Stimulated activated CD8-positive, alpha-beta memory T cell treated with anti-CD3 and anti-CD28 coated beads, Interleukin-12 subunit alpha, Interleukin-12 subunit beta, amount 100 ng/mL, for 4 hours (primary cell): ENCODE data around the gene HS3ST2.
"Not testable (repeated sequence)": the region's sequence is repeated elsewhere in the genome, so short reads cannot be mapped to it uniquely, and the experiment has no call there.

ENCODE experiments used
- DNase-seq: peaks from one replicate; pipeline ENCODE4 v3.0.0-alpha.2; 2020; ENCODE audit warnings: low read depth

The HS3ST2 gene

GRCh38 chr16:22878955-22879354 lies 65.0 kb downstream of the HS3ST2 start:
- no peak for DNase-seq

DNA sequence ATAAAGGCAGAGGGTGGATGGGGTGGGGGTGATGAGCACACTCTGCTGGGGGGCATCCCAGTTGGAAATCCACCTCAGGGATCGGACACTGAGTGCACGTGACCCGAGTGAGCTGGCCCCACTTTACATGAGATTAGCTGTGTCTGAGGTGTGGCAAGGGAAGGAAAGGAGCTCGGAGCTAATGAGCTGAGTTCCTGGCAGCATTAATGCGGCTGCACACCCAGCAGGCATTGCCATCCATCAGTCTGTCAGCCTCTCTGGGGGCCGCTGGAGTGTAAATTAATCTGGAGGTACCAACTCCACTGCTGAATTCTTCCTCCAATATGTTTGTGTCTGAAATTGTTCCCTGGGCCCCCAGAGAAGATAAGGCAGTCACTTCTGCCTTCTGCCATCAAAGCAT lies 65.5 kb downstream of the HS3ST2 start:
- no peak for DNase-seq

- no peak for DNase-seq
Observed at GRCh38 chr16:22882981-22883380, 69.0 kb downstream of the HS3ST2 start.

- DNase-seq = no peak
Observed at GRCh38 chr16:22885951-22886350, 72.0 kb downstream of the HS3ST2 start.

DNA sequence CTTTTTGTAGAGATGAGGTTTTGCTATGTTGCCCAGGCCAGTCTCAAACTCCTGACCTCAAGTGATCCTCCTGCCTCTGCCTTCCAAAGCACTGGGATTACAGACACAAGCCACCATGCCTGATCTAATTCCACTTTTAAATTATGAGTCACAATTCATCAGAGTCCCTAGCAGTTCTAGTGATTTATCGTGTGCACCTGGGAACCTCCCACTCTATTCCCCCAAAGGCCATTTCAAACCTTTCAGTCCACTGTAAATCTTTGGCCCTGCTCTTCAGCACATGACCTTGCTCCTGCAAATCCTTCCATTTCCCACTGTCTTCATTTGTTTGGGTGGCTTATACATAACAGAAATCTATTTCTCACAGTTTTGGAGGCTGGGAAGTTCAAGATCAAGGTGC lies 73.0 kb downstream of the HS3ST2 start:
- no peak for DNase-seq

- no peak for DNase-seq
Observed at GRCh38 chr16:22887445-22887844, 73.5 kb downstream of the HS3ST2 start.

- DNase-seq = no peak
Observed at GRCh38 chr16:22888791-22889190, 74.8 kb downstream of the HS3ST2 start.

DNA sequence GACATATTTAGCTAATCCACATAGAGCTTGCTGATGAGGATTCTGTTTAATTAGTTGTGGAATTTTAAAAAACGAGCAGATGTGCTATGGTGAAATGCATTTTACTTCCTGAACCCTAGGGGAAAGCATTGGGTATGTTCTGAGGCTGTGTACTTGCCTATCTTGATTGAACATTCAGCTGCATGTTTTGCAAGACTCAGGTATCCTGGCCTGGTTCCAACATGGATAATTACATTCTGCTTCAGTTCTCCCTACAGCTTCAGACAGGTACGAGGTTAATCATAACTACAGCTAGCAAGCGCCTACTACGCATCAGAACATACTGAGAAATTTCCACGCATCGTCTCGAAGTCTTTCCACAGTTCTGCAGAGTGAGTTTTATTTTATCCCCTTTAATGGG lies 77.0 kb downstream of the HS3ST2 start:
- DNase-seq = no peak

GRCh38 chr16:22897184-22897583 lies 83.2 kb downstream of the HS3ST2 start:
- DNase-seq = no peak

- no peak for DNase-seq
Observed at GRCh38 chr16:22898131-22898530, 84.2 kb downstream of the HS3ST2 start.

- no peak for DNase-seq
Observed at GRCh38 chr16:22898874-22899348, 84.9 kb downstream of the HS3ST2 start.

DNA sequence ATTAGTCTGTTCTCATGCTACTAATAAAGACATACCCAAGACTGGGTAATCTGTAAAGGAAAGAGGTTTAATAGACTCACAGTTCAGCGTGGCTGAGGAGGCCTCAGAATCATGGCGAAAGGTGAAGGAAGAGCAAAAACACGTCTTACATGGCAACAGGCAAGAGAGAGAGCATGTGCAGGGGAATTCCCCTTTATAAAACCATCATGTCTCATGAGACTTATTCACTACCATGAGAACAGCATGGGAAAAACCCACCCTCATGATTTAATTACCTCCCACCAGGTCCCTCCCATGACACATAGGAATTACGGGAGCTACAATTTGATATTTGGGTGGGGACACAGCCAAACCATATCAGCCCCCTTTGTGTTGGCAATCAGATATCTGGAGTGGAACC lies 85.6 kb downstream of the HS3ST2 start:
- DNase-seq = not testable (repeated sequence)

DNA sequence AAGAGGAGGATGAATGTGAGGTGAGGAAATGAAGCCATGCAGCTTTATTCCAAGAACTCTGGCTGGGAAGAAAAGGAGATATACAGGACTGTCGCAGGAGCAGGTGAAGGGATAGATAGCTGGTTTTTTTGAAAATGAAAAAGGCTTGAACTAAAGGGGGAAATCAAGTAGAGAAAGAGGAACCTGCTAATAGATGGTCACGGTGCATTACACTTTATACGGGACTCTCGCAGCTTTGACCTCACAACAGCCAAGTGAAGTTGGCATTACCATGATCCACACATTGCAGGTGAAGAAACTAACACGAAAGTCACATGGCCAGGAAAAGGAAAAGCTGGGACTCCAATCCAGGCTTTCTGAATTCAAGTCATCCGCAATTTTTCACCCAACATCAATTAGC lies 86.9 kb downstream of the HS3ST2 start:
- DNase-seq = no peak

DNA sequence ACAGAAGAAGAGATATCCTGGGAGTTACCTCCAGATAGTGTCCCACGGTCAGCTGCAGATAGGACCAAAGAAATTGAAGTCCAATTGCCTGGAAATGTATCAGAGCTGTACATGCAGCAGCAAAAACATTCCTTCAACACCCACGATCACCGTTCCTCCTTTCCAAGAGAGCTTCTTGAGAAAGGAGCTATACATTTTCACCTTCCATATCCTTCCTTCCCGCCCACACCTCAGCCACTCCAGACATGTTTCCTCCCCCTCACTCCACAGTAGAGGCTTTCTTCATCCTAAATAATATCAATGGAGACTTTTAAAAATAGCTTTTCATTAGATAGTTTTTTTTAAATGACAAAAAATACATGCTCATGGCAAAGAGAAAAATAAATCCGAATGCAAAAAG lies 87.6 kb downstream of the HS3ST2 start:
- no peak for DNase-seq

DNA sequence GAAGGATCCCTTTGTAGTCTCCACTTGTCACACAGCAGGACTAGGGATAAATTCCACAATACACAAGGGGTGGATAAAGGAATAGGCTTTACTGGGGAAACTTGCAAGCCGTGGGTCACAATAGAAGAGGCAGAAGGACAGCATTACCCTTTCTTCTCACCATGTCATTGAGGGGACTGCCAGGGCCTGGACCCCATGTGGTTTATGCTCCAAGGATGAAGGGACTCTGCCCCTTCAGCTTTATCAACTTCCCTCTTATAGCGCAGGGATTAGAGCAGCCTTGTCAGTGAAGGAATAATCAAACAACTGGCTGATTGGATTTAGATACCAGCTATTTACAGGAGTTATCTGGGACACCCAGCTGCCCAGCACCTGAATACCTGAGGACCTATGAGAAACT lies 89.8 kb downstream of the HS3ST2 start:
- DNase-seq = no peak

DNA sequence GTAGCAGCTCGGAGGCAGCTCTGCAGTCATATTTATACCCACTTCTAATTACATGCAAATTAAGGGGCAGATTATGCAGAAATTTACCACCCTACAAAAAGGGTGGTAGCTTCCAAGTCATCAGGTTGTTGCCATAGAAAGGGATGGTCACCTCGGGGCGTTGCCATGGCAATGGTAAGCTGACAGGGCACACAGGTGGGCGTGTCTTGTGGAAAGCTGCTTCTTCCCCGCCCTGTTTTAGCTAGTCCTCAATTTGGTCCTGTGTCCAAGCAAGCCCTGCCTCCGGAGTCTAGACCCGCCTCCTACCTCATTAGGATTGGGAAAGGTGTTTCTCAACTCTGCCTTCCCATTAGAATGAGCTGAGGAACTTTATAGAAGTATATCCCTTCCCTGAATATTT lies 98.7 kb downstream of the HS3ST2 start:
- no peak for DNase-seq

GRCh38 chr16:22915003-22915402 lies 101.0 kb downstream of the HS3ST2 start:
- DNase-seq = no peak

DNA sequence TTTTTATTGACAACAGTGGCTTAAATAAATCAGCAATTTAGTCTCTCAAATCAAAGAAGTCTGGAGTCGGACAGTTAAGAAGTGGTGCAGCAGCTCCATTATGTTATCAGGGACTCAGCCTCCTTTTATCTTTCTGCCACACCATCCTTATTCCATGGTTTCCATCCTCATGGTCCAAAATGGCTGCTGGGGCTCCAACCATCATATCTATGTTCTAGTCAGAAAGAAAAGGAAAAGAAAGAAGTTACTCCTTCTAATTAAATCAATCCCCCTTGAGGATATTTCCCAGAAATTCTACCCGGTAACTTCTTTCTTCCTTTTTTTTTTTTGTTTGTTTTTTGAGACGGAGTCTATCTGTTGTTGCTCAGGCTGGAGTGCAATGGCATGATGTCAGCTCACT lies 109.5 kb downstream of the HS3ST2 start:
- no peak for DNase-seq

- DNase-seq = no peak
Observed at GRCh38 chr16:22924492-22924891, 110.5 kb downstream of the HS3ST2 start.

GRCh38 chr16:22926105-22926751 lies 112.3 kb downstream of the HS3ST2 start:
- no peak for DNase-seq

- no peak for DNase-seq
Observed at GRCh38 chr16:22927306-22927705, 113.3 kb downstream of the HS3ST2 start.

DNA sequence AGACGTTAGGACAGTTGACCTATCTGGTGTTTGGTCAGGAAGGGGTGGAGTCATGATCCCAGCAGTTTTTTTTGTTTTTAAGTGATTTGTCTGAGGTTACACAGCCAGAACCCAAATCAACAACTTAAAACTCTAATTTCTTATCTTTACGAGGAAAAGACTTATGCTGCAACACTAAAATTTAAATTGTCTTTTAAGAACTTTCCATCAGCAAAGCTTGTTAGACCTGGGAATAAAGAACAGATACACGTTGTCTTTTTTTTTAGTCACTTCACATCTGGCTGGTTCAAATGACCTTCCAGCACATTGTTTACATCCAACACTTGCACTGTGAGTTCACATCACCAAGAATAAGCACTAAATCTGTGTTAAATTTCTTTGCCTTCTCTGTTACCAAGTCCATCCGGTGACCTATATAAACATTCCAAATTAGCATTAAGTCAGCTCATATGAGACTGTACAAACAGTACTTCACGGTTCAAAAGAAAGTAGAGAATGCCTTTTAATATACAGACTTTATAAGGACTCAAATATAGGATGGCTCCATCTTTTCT lies 115.0 kb downstream of the HS3ST2 start:
- no peak for DNase-seq

DNA sequence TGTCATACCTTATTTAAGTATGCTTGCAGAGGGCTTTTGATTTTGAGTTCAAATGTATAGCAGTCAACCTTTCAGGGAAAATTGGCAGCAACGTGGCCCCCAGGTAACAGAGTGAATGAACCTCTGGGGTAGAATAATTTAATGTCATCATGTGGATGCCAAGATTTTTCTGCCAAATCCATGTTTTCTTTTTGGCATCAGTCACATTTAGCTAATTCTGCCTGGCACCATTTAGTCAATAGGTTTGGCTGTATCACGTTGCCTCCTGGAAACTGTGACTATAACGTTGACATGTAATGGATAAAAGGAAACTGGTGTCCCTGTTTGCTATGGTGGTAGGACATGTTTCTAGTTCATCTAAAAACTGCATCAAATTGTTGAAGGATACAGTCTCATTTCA lies 115.5 kb downstream of the HS3ST2 start:
- DNase-seq = no peak
